GM12864 (cell line): Measurements from ENCODE around the gene OR52M1.

Experiments used
- DNase-seq: peaks from one replicate; pipeline ENCODE4 v3.0.0-alpha.2; 2011; ENCODE audit warnings: low read depth
- H3K4me3 ChIP-seq: 2 replicates; pipeline ENCODE4 v1.5.1; 2011; ENCODE audit warnings: mild to moderate bottlenecking, low read depth, low read length, control low read depth
- CTCF ChIP-seq: IDR thresholded peaks from 2 replicates; pipeline ENCODE4 v1.5.1; 2011; ENCODE audit warnings: low read depth, mild to moderate bottlenecking, moderate library complexity, low read length, control low read depth, inconsistent platforms; ENCODE audit errors: missing control alignments

Gene OR52M1

DNA sequence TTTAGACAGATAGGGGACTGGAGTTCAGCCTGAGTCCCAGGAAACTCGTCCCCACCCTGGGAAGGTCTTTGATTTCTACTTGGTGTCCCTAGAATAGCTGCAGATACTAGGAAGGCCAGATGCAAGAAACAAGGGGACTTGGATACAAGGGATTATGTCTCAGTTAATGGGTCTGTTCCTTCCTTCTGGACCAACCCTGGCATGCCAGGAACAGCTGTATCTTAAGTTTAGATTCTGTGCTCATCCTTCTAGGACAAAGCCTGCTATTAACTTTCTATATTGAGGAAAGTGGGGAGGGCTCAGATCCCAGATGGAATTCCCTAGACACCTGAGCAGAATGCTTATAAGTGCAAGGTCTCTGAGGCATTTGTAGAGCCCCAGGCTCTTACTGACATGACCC is 3.9 kb upstream of the OR52M1 start:
- DNase-seq: no peak
- no peak overlapping the region for H3K4me3 ChIP-seq
- TF ChIP-seq CTCF: no peak

GRCh38 chr11:4543561-4543960 is 1.4 kb upstream of the OR52M1 start:
- TF ChIP-seq CTCF: no peak
- no peak overlapping the region for H3K4me3 ChIP-seq
- no peak for DNase-seq

GRCh38 chr11:4546878-4547277 is 1.9 kb downstream of the OR52M1 start:
- TF ChIP-seq CTCF: no peak
- H3K4me3 ChIP-seq: no peak overlapping the region
- no peak for DNase-seq

GRCh38 chr11:4547416-4547815 is 2.4 kb downstream of the OR52M1 start:
- H3K4me3 ChIP-seq: no peak overlapping the region
- no peak for TF ChIP-seq CTCF
- DNase-seq: no peak

DNA sequence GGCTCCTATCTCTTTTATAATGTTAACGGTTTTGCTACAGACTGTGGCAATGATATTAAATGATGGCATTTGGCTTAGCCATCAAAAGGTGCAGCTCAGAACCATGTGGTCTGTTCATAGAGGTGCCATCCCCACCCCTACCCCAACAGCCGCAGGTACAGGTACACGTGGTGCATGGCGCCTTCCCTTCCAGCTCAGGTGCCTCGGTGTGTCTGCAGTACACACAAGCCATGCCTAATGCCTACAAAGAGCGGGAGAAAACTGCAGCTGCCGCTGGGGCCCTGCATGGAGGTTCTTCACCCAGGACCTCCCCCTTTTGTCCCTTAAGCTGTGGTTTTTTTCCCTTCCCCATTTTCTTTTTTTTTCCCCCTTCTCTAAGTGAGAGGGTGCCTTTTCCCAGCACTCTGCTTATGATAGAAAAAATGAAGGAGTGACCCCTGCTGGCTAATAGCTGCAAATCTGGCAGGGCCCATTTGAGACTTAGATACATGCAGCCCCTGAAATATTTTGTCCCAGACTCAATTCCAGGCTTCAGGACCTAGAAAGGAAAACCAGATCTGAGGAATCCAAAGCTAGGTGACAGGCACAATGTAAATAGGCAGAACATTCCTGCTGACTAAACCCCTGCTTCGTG is 6.5 kb downstream of the OR52M1 start:
- peak; percentile 44 for TF ChIP-seq CTCF
- H3K4me3 ChIP-seq: no peak overlapping the region
- DNase-seq: no peak

- DNase-seq: no peak
- TF ChIP-seq CTCF: no peak
- no peak overlapping the region for H3K4me3 ChIP-seq
Measured at GRCh38 chr11:4559527-4560440, 14.8 kb downstream of the OR52M1 start.
